A375 (cell line): ENCODE measurements around the gene CCDC184. TPM values are rescaled to one million over a fixed set of nuclear protein-coding genes. Genes with fewer than 3 reads are reported as not detected.

ENCODE experiments used
- total RNA-seq: library from RNA; depleted of rRNA; stranded (reverse); fragments of >200 nt; shearing (Covaris generic); gene quantifications from 2 replicates; pipeline ENCODE4 v1.2.3, GENCODE V29; 2014; rRNA removed

Gene CCDC184
- 0.53 and 0.82 TPM in 2 replicates for total RNA-seq

DNA sequence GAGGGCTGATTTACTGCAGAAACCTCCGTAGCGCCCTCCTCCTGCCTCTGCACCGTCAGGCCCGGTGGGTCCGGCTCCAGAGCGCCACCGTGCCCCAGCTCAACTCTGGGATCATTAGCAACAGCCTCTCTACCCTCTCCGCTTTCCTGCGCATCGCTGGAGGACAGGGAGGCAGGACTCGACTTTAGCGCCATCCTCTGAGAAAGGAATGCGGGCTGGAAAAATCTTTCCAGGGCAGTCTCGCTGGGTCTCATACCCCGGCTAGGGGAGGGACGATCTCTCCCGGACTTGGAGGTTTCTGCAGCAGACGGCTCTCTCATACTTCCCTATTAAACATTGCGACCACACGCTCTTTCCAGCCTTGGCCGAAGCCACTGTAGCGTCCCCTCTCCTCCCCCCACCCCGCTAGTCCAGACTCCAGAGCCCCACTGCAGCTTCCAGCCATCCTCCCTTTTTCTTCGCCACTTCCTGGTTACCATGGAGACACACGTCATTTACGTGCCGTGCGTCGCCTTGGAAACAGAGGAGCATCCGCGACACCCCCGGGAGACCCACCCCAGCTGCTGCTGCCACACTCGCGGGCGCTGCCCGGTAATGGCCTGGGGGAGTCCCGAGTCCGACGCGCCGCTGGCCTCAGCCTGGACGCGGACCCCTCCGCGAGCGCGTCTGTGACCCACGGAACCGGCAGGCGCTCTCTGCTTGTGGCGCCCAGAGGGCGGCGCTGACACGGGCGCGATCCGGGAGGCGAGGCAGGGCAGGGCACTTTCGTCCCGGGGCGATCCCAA, at the start of gene CCDC184:
Gene CCDC184 (plus strand): TSS at position 554 of the 785 bp plus-strand sequence. CDS start 479 bp downstream, outside the sequence.

DNA sequence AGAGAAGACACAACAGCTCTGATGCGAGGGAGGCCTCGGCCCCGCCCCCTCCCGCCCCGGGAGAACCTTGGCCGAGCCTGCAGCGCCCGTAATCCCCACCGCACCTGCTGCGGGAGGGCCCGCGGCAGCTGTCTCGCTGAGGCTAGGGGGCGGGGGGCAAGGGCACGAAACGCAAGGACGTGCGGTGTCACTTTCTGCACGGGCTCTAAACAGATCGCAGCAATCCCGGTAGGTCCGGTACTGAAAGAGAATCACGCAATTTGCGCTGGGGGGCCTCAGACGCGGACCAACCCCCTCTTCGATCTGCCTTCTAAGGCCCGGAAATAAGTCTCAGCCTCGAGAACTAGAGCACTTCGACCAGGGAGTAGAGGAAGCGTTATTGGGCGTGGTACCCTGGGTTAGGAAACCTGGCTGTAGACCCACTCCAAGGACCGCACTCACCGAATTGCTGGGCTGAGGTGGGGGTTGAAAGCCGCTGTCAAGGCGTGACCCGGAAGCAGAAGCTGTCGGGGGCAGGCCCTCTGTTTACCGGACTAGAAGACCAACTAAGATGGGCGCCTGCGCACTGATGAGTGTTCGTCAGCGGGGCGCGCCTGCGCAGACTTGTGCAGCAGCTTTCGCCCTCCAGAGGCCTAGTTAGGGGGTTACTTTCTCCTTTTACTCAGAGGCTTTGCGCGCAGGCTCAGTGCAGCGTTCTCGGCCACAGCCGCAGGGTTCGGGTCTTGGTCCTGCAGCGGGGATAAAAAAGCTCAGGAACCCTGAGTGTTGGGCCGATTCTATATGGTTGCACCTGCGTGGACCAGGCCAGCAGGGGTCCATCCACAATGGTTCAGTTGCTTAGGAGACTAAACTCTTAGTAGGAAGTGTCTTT, 26.2 kb upstream of the CCDC184 start, which contains the start of gene ASB8:
Gene ASB8 (minus strand): TSS at position 498 of the 871 bp plus-strand sequence. CDS start 4,019 bp downstream, outside the sequence.

DNA sequence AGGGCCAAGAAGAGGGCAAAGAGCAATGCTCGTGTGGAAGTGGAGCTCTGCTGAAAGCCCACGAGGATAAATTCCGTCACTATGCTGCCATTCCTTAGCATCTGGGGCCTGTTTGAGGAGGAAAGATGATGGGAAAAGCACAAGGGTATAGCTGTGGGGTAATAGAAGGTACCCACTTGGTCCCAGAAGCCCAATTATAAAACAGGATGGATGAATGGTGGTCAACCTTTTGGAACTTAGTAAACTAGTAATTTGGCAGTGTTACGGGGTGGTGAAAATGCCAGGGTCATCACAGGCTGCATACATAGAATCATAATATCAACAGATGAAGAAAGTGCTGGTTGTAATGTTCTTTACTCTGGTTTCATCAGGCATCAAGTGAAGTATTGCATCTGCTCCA, 19.7 kb downstream of the CCDC184 start, which contains the start of gene OR10AD1:
Gene OR10AD1 (minus strand): TSS at position 101 of the 400 bp plus-strand sequence. CDS start 0 bp downstream, at position 101.

Other genes starting within 250 kb of the CCDC184 start
- 92.5 and 93.2 TPM in 2 replicates for gene TMEM106C, start 220.0 kb upstream of the CCDC184 start, total RNA-seq
- gene COL2A1, start 179.2 kb upstream of the CCDC184 start, total RNA-seq: 0.41 and 0.80 TPM in 2 replicates
- gene SENP1, start 77.6 kb upstream of the CCDC184 start, total RNA-seq: 15.7 and 18.4 TPM in 2 replicates
- 67.9 and 97.2 TPM in 2 replicates for gene PFKM, start 64.3 kb upstream of the CCDC184 start, total RNA-seq
- 21.0 and 25.2 TPM in 2 replicates for gene ASB8, start 26.1 kb upstream of the CCDC184 start, total RNA-seq
- not detected in 2 replicates for gene OR10AD1, start 19.6 kb downstream of the CCDC184 start, total RNA-seq
- 4.5 and 5.9 TPM in 2 replicates for gene ZNF641, start 167.3 kb downstream of the CCDC184 start, total RNA-seq